Measurements from ENCODE around the gene ANKRD22. TPM values are rescaled to one million over a fixed set of nuclear protein-coding genes. Genes with fewer than 3 reads are reported as not detected.

The ANKRD22 gene
- total and polyA plus RNA-seq, 9 of the 15 experiments (the other 6 are each of a cell fraction or from before 2014, with no cell fraction given) = not detected

DNA sequence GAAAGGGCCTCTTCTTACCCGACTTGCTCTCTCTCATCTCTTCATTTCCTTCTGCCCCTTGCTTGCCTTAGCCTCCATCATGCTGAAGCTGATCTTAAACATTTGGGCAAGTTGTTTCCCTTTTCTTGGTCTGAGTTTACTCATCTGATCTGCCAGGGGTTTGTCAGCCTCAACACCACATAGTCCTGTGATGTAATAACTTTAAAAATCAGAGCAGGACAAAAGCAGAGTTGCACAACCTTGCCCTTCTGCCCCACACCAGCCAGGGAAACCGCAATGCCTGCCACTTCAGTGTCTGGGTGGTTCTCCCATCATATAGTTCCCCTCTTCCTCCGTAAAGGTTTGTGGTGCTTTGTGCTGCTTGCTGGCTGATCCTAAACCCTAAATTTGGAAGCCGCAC, 59.0 kb downstream of the ANKRD22 start:
- intact Hi-C loops (cut with micrococcal nuclease) = no loop called here
- Histone ChIP-seq H3K4me3 (no peak overlapping the region), H3K9me1 (ENCODE audit: control insufficient read depth, insufficient read depth, low read length) (no peaks in the 10 kb centered on the region), H2AFZ (ENCODE audit: low read depth, low read length) (no peak overlapping the region), H4K20me1 (replicated peaks; ENCODE audit: control insufficient read depth, insufficient read depth, low read length) (no peaks in the 10 kb centered on the region), H3K4me2 (ENCODE audit: insufficient read depth, low read length) (no peak overlapping the region), H3K27me3 (ENCODE audit: control insufficient read depth in 2 of 2, insufficient read depth in 2 of 2, low read length in 2 of 2) (no peaks in the 10 kb centered on the region), H3K9me3 (replicated peaks; ENCODE audit: control insufficient read depth, insufficient read depth, low read depth, low read length) (no peaks in the 10 kb centered on the region), H3K4me1 (replicated peaks in 1 of 2; ENCODE audit: control insufficient read depth in 2 of 2, insufficient read depth in 2 of 2, low read length in 2 of 2) (no peaks in the 10 kb centered on the region), H3K9ac (ENCODE audit: insufficient read depth in 1 of 2, low read depth in 2 of 2, low read length in 2 of 2) (no peak overlapping the region), H3K36me3 (ENCODE audit: control insufficient read depth, insufficient read depth, low read length) (no peaks in the 10 kb centered on the region), H3K27ac (ENCODE audit: extremely low read depth, low read depth, low read length) (no peak overlapping the region), H3K79me2 (ENCODE audit: control insufficient read depth, insufficient read depth, low read length) (no peaks in the 10 kb centered on the region)
- TF ChIP-seq ZBTB40 (IDR thresholded peaks at IDR 0.05) (no peak), ZBTB40 (CRISPR knock-in tag; IDR thresholded peaks at IDR 0.05) (no peak), ZNF644 (tag; IDR thresholded peaks at IDR 0.05; ENCODE audit: low read depth) (no peak), RBM17 (IDR thresholded peaks at IDR 0.05; ENCODE audit: borderline replicate concordance, low read depth, low read length) (no peak)
- POLR2A ChIA-PET = no interaction called here
- CTCF ChIA-PET (ENCODE audit: low intra/inter-chr PET ratio) = no interaction called here
- no peak for FAIRE-seq
- in situ Hi-C loops (cut with MboI) = no loop called here
- 0% methylated on average over 4 of the region's 4 CpGs for WGBS (ENCODE audit: insufficient coverage, low coverage, missing lambda C conversion rate)
- no peak for ATAC-seq
- BruUV-seq (replicated peaks) = no TSS peak
- DNase-seq (ENCODE audit: extremely low read depth in 1 of 4, low spot score in 3 of 4) = no peak

Measured in K562 (cell line).